ENCODE measurements around the gene KIF11.
A peak's percentile ranks its signal among the peaks of the same experiment; 100 is the strongest.

KIF11 gene

GRCh38 chr10:92656266-92656961 lies 63.5 kb downstream of the KIF11 start:
- Histone ChIP-seq H3K27me3 (ENCODE audit: control insufficient read depth, insufficient read depth, low read length) (no peaks in the 10 kb centered on the region), H3K4me3 (ENCODE audit: low read length) (no peak overlapping the region), H3K4me1 (ENCODE audit: control insufficient read depth, insufficient read depth, low read length) (no peaks in the 10 kb centered on the region), H3K27ac (ENCODE audit: low read depth, low read length) (no peak overlapping the region), H3K36me3 (ENCODE audit: control insufficient read depth, insufficient read depth, low read length) (no peaks in the 10 kb centered on the region), H3K9ac (ENCODE audit: low read length) (no peak overlapping the region)

- Histone ChIP-seq H3K4me1 (ENCODE audit: control insufficient read depth, insufficient read depth, low read length) (no peaks in the 10 kb centered on the region), H3K36me3 (ENCODE audit: control insufficient read depth, insufficient read depth, low read length) (no peaks in the 10 kb centered on the region), H3K4me3 (ENCODE audit: low read length) (no peak overlapping the region), H3K27me3 (ENCODE audit: control insufficient read depth, insufficient read depth, low read length) (no peaks in the 10 kb centered on the region), H3K27ac (ENCODE audit: low read depth, low read length) (no peak overlapping the region), H3K9ac (ENCODE audit: low read length) (no peak overlapping the region)
These were observed 64.1 kb downstream of the KIF11 start for GRCh38 chr10:92657024-92657423.

GRCh38 chr10:92662848-92663247 lies 69.9 kb downstream of the KIF11 start:
- no peak overlapping the region for H3K27ac ChIP-seq (ENCODE audit: low read depth, low read length)
- no peaks in the 10 kb centered on the region for H3K27me3 ChIP-seq (ENCODE audit: control insufficient read depth, insufficient read depth, low read length)
- H3K4me3 ChIP-seq (ENCODE audit: low read length) = no peak overlapping the region
- no peak overlapping the region for H3K9ac ChIP-seq (ENCODE audit: low read length)
- H3K4me1 ChIP-seq (ENCODE audit: control insufficient read depth, insufficient read depth, low read length) = no peaks in the 10 kb centered on the region
- no peaks in the 10 kb centered on the region for H3K36me3 ChIP-seq (ENCODE audit: control insufficient read depth, insufficient read depth, low read length)

GRCh38 chr10:92664322-92664721 lies 71.4 kb downstream of the KIF11 start:
- no peak overlapping the region for H3K27ac ChIP-seq (ENCODE audit: low read depth, low read length)
- no peak overlapping the region for H3K9ac ChIP-seq (ENCODE audit: low read length)
- H3K36me3 ChIP-seq (ENCODE audit: control insufficient read depth, insufficient read depth, low read length) = no peaks in the 10 kb centered on the region
- no peak overlapping the region for H3K4me3 ChIP-seq (ENCODE audit: low read length)
- no peaks in the 10 kb centered on the region for H3K27me3 ChIP-seq (ENCODE audit: control insufficient read depth, insufficient read depth, low read length)
- H3K4me1 ChIP-seq (ENCODE audit: control insufficient read depth, insufficient read depth, low read length) = no peaks in the 10 kb centered on the region

- Histone ChIP-seq H3K36me3 (ENCODE audit: control insufficient read depth, insufficient read depth, low read length) (no peaks in the 10 kb centered on the region), H3K4me3 (ENCODE audit: low read length) (no peak overlapping the region), H3K27me3 (ENCODE audit: control insufficient read depth, insufficient read depth, low read length) (no peaks in the 10 kb centered on the region), H3K9ac (ENCODE audit: low read length) (no peak overlapping the region), H3K27ac (ENCODE audit: low read depth, low read length) (no peak overlapping the region), H3K4me1 (ENCODE audit: control insufficient read depth, insufficient read depth, low read length) (no peaks in the 10 kb centered on the region)
These were observed 74.1 kb downstream of the KIF11 start for GRCh38 chr10:92667078-92667477.

- Histone ChIP-seq H3K9ac (ENCODE audit: low read length) (no peak overlapping the region), H3K4me3 (ENCODE audit: low read length) (no peak overlapping the region), H3K36me3 (ENCODE audit: control insufficient read depth, insufficient read depth, low read length) (no peaks in the 10 kb centered on the region), H3K27ac (ENCODE audit: low read depth, low read length) (no peak overlapping the region), H3K4me1 (ENCODE audit: control insufficient read depth, insufficient read depth, low read length) (no peaks in the 10 kb centered on the region), H3K27me3 (ENCODE audit: control insufficient read depth, insufficient read depth, low read length) (no peaks in the 10 kb centered on the region)
These were observed 84.8 kb downstream of the KIF11 start for GRCh38 chr10:92677708-92678107.

GRCh38 chr10:92678206-92678605 lies 85.3 kb downstream of the KIF11 start:
- Histone ChIP-seq H3K4me1 (ENCODE audit: control insufficient read depth, insufficient read depth, low read length) (no peaks in the 10 kb centered on the region), H3K36me3 (ENCODE audit: control insufficient read depth, insufficient read depth, low read length) (no peaks in the 10 kb centered on the region), H3K27ac (ENCODE audit: low read depth, low read length) (no peak overlapping the region), H3K4me3 (ENCODE audit: low read length) (no peak overlapping the region), H3K9ac (ENCODE audit: low read length) (no peak overlapping the region), H3K27me3 (ENCODE audit: control insufficient read depth, insufficient read depth, low read length) (no peaks in the 10 kb centered on the region)

GRCh38 chr10:92681306-92681834 lies 88.4 kb downstream of the KIF11 start:
- Histone ChIP-seq H3K4me3 (ENCODE audit: low read length) (no peak overlapping the region), H3K36me3 (ENCODE audit: control insufficient read depth, insufficient read depth, low read length) (no peaks in the 10 kb centered on the region), H3K4me1 (ENCODE audit: control insufficient read depth, insufficient read depth, low read length) (no peaks in the 10 kb centered on the region), H3K27me3 (ENCODE audit: control insufficient read depth, insufficient read depth, low read length) (no peaks in the 10 kb centered on the region), H3K9ac (ENCODE audit: low read length) (no peak overlapping the region), H3K27ac (ENCODE audit: low read depth, low read length) (no peak overlapping the region)

GRCh38 chr10:92688573-92688926 lies 95.6 kb downstream of the KIF11 start:
- no peaks in the 10 kb centered on the region for H3K36me3 ChIP-seq (ENCODE audit: control insufficient read depth, insufficient read depth, low read length)
- no peaks in the 10 kb centered on the region for H3K4me1 ChIP-seq (ENCODE audit: control insufficient read depth, insufficient read depth, low read length)
- H3K27ac ChIP-seq (ENCODE audit: low read depth, low read length) = no peak overlapping the region
- H3K4me3 ChIP-seq (ENCODE audit: low read length) = peak overlapping the region; percentile 70
- no peak overlapping the region for H3K9ac ChIP-seq (ENCODE audit: low read length)
- H3K27me3 ChIP-seq (ENCODE audit: control insufficient read depth, insufficient read depth, low read length) = peaks cover 4% of the 10 kb centered on the region

GRCh38 chr10:92688927-92689662 lies 96.2 kb downstream of the KIF11 start:
- Histone ChIP-seq H3K36me3 (ENCODE audit: control insufficient read depth, insufficient read depth, low read length) (no peaks in the 10 kb centered on the region), H3K4me3 (ENCODE audit: low read length) (peak overlapping the region; percentile 70), H3K27ac (ENCODE audit: low read depth, low read length) (peak overlapping the region; percentile 68), H3K27me3 (ENCODE audit: control insufficient read depth, insufficient read depth, low read length) (peaks cover 4% of the 10 kb centered on the region), H3K9ac (ENCODE audit: low read length) (no peak overlapping the region), H3K4me1 (ENCODE audit: control insufficient read depth, insufficient read depth, low read length) (no peaks in the 10 kb centered on the region)

GRCh38 chr10:92689663-92690210 lies 96.8 kb downstream of the KIF11 start, which contains the start of gene HHEX:
Gene HHEX (plus strand): TSS chr10:92689955. CDS start chr10:92689987, 32 bp downstream.
- H3K27ac ChIP-seq (ENCODE audit: low read depth, low read length) = peak within 1 kb of the TSS; percentile 68
- no peak within 1 kb of the TSS for H3K9ac ChIP-seq (ENCODE audit: low read length)
- no peaks in the 10 kb centered on the region for H3K36me3 ChIP-seq (ENCODE audit: control insufficient read depth, insufficient read depth, low read length)
- H3K4me3 ChIP-seq (ENCODE audit: low read length) = peak within 1 kb of the TSS; percentile 70
- peaks cover 4% of the 10 kb centered on the region for H3K27me3 ChIP-seq (ENCODE audit: control insufficient read depth, insufficient read depth, low read length)
- H3K4me1 ChIP-seq (ENCODE audit: control insufficient read depth, insufficient read depth, low read length) = no peaks in the 10 kb centered on the region

- Histone ChIP-seq H3K27ac (ENCODE audit: low read depth, low read length) (peak overlapping the region; percentile 58), H3K36me3 (ENCODE audit: control insufficient read depth, insufficient read depth, low read length) (no peaks in the 10 kb centered on the region), H3K4me1 (ENCODE audit: control insufficient read depth, insufficient read depth, low read length) (no peaks in the 10 kb centered on the region), H3K27me3 (ENCODE audit: control insufficient read depth, insufficient read depth, low read length) (peaks cover 4% of the 10 kb centered on the region), H3K9ac (ENCODE audit: low read length) (no peak overlapping the region), H3K4me3 (ENCODE audit: low read length) (peak overlapping the region; percentile 67)
These were observed 97.4 kb downstream of the KIF11 start for GRCh38 chr10:92690211-92690914.
